ENCODE data around the gene NOPCHAP1. TPM values are rescaled to one million over a fixed set of nuclear protein-coding genes. Genes with fewer than 3 reads are reported as not detected.

The NOPCHAP1 gene
- total RNA-seq, 3 donors from 2014 or later (not counting 1 experiment from before 2014, with no cell fraction given), result 8.0 to 9.5 (median 8.6) TPM

DNA sequence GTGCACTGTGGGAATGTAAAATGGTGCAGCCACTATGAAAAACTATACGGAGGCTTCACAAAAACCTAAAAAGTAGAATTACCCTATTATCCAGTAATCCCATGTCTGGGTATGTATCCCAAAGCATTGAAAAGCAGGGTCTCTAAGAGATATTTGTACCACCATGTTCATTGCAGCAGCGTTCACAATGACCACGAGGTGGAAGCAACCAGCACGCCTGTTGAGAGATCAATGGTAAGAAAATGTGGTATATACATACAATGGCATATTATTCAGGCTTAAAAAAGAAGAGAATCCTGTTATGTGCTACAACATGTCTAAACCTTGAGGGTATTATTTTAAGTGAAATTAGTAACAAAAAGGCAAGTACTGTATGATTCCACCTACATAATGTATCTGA lies 910 bp upstream of the NOPCHAP1 start:
- H3K9me3 ChIP-seq (ENCODE audit: control insufficient read depth, insufficient read depth, low read length), result no peaks in the 10 kb centered on the region
- peaks cover 17 to 27% of the 10 kb centered on the region in 2 donors for H3K27me3 Mint-ChIP-seq (ENCODE audit: low read depth in 2 of 2)
- no peak for DNase-seq
- peak overlapping the region; percentile 29 to 78 for H3K27ac Mint-ChIP-seq
- intact Hi-C loops (cut with micrococcal nuclease), result no loop called here
- no peaks in the 10 kb centered on the region for H3K27me3 ChIP-seq (ENCODE audit: control insufficient read depth, insufficient read depth, low read length)
- no peak overlapping the region for H3K27ac ChIP-seq (ENCODE audit: low read length)
- H3K36me3 ChIP-seq (ENCODE audit: control insufficient read depth, insufficient read depth, low read length), result no peaks in the 10 kb centered on the region
- H3K36me3 Mint-ChIP-seq, result no peaks in the 10 kb centered on the region
- no peak for TF ChIP-seq CTCF (IDR thresholded peaks at IDR 0.05)
- peak overlapping the region; percentile 87 for H3K4me3 Mint-ChIP-seq
- H3K9me3 Mint-ChIP-seq, result no peaks in the 10 kb centered on the region
- 76% methylated on average over 4 of the region's 4 CpGs for WGBS (ENCODE audit: insufficient coverage)
- peaks cover 10% of the 10 kb centered on the region for H3K4me1 ChIP-seq (ENCODE audit: control insufficient read depth, insufficient read depth, low read length)
- no peak overlapping the region for H3K4me3 ChIP-seq (ENCODE audit: low read length)
- H3K4me1 Mint-ChIP-seq, result peaks cover 27 to 36% of the 10 kb centered on the region in 2 donors
- no peak for ATAC-seq

- peaks cover 26% of the 10 kb centered on the region for H3K36me3 ChIP-seq (ENCODE audit: control insufficient read depth, insufficient read depth, low read length)
- Mint-ChIP-seq H3K4me1 (peaks cover 19 to 27% of the 10 kb centered on the region in 2 donors), H3K27ac (no peak overlapping the region), H3K4me3 (no peak overlapping the region), H3K9me3 (no peaks in the 10 kb centered on the region), H3K27me3 (ENCODE audit: low read depth in 2 of 2) (no peaks in the 10 kb centered on the region), H3K36me3 (peaks cover 16% of the 10 kb centered on the region)
- intact Hi-C loops (cut with micrococcal nuclease), result no loop called here
- H3K9me3 ChIP-seq (ENCODE audit: control insufficient read depth, insufficient read depth, low read length), result no peaks in the 10 kb centered on the region
- ATAC-seq (no peak), DNase-seq (no peak)
- no peak for TF ChIP-seq CTCF (IDR thresholded peaks at IDR 0.05)
- no peaks in the 10 kb centered on the region for H3K27me3 ChIP-seq (ENCODE audit: control insufficient read depth, insufficient read depth, low read length)
- no peak overlapping the region for H3K4me3 ChIP-seq (ENCODE audit: low read length)
- 91% methylated on average over 3 of the region's 4 CpGs for WGBS (ENCODE audit: insufficient coverage)
- H3K27ac ChIP-seq (ENCODE audit: low read length), result no peak overlapping the region
- H3K4me1 ChIP-seq (ENCODE audit: control insufficient read depth, insufficient read depth, low read length), result peaks cover 4% of the 10 kb centered on the region
Observed at GRCh38 chr12:104990950-104991349, 4.8 kb downstream of the NOPCHAP1 start.

- peaks cover 16 to 22% of the 10 kb centered on the region in 2 donors for H3K4me1 Mint-ChIP-seq
- no peak overlapping the region for H3K4me3 ChIP-seq (ENCODE audit: low read length)
- DNase-seq, result no peak
- peaks cover 32% of the 10 kb centered on the region for H3K36me3 ChIP-seq (ENCODE audit: control insufficient read depth, insufficient read depth, low read length)
- no peak for TF ChIP-seq CTCF (IDR thresholded peaks at IDR 0.05)
- no peak for ATAC-seq
- H3K9me3 Mint-ChIP-seq, result no peaks in the 10 kb centered on the region
- peaks cover 2% of the 10 kb centered on the region for H3K4me1 ChIP-seq (ENCODE audit: control insufficient read depth, insufficient read depth, low read length)
- no peaks in the 10 kb centered on the region for H3K27me3 ChIP-seq (ENCODE audit: control insufficient read depth, insufficient read depth, low read length)
- H3K27ac ChIP-seq (ENCODE audit: low read length), result no peak overlapping the region
- intact Hi-C loops (cut with micrococcal nuclease), result no loop called here
- no peaks in the 10 kb centered on the region for H3K27me3 Mint-ChIP-seq (ENCODE audit: low read depth in 2 of 2)
- WGBS (ENCODE audit: insufficient coverage), result 97% methylated on average over 3 of the region's 3 CpGs
- H3K36me3 Mint-ChIP-seq, result peaks cover 16% of the 10 kb centered on the region
- no peak overlapping the region for H3K4me3 Mint-ChIP-seq
- H3K9me3 ChIP-seq (ENCODE audit: control insufficient read depth, insufficient read depth, low read length), result no peaks in the 10 kb centered on the region
- no peak overlapping the region for H3K27ac Mint-ChIP-seq
Observed at GRCh38 chr12:104991565-104992128, 5.5 kb downstream of the NOPCHAP1 start.

GRCh38 chr12:104994336-104994735 lies 8.2 kb downstream of the NOPCHAP1 start:
- Mint-ChIP-seq H3K4me1 (peaks cover 0 to 7% of the 10 kb centered on the region in 2 donors), H3K36me3 (peaks cover 28% of the 10 kb centered on the region), H3K27me3 (ENCODE audit: low read depth in 2 of 2) (no peaks in the 10 kb centered on the region), H3K27ac (no peak overlapping the region), H3K4me3 (no peak overlapping the region), H3K9me3 (no peaks in the 10 kb centered on the region)
- no peaks in the 10 kb centered on the region for H3K9me3 ChIP-seq (ENCODE audit: control insufficient read depth, insufficient read depth, low read length)
- TF ChIP-seq CTCF (IDR thresholded peaks at IDR 0.05), result no peak
- WGBS (ENCODE audit: insufficient coverage), result 83% methylated on average over 3 of the region's 3 CpGs
- H3K27me3 ChIP-seq (ENCODE audit: control insufficient read depth, insufficient read depth, low read length), result no peaks in the 10 kb centered on the region
- H3K36me3 ChIP-seq (ENCODE audit: control insufficient read depth, insufficient read depth, low read length), result peaks cover 41% of the 10 kb centered on the region
- ATAC-seq (no peak), DNase-seq (no peak)
- H3K4me1 ChIP-seq (ENCODE audit: control insufficient read depth, insufficient read depth, low read length), result no peaks in the 10 kb centered on the region
- intact Hi-C loops (cut with micrococcal nuclease), result no loop called here
- H3K4me3 ChIP-seq (ENCODE audit: low read length), result no peak overlapping the region
- H3K27ac ChIP-seq (ENCODE audit: low read length), result no peak overlapping the region

Measured in natural killer cell (primary cell).